Mesodermal cell (in vitro differentiated cells): Measurements from ENCODE around the gene TMEM101.
"Not testable (repeated sequence)": the region's sequence is repeated elsewhere in the genome, so short reads cannot be mapped to it uniquely, and the experiment has no call there.

Experiments
- H3K27ac ChIP-seq: 2 replicates; pipeline ENCODE4 v1.7.0; 2013; ENCODE audit warnings: mild to moderate bottlenecking, low read depth, low read length, moderate library complexity; ENCODE audit not compliant: severe bottlenecking
- H3K36me3 ChIP-seq: 2 replicates; pipeline ENCODE4 v1.7.1; 2013; ENCODE audit warnings: mild to moderate bottlenecking, low read length, moderate library complexity; ENCODE audit not compliant: control insufficient read depth, insufficient read depth
- H3K4me1 ChIP-seq: one replicate; pipeline ENCODE4 v1.7.1; 2013; ENCODE audit warnings: mild to moderate bottlenecking, low read length; ENCODE audit not compliant: insufficient read depth, control insufficient read depth, poor library complexity, severe bottlenecking
- H3K4me3 ChIP-seq: 2 replicates; pipeline ENCODE4 v1.7.0; 2013; ENCODE audit warnings: low read length, control low read depth, mild to moderate bottlenecking; ENCODE audit not compliant: insufficient read depth, poor library complexity, severe bottlenecking; ENCODE audit errors: extremely low read depth
- H3K9me3 ChIP-seq: 2 replicates; pipeline ENCODE4 v1.7.1; 2013; ENCODE audit warnings: mild to moderate bottlenecking, low read length, moderate library complexity; ENCODE audit not compliant: control insufficient read depth
- WGBS, 2 experiments: methylation state at CpG; one replicate each; pipeline ENCODE4 v1.1.5; 2013; ENCODE audit warnings: missing lambda C conversion rate in 2 of 2; ENCODE audit not compliant: insufficient coverage in 2 of 2; 5-methylcytosine and 5-hydroxymethylcytosine counted together

Gene TMEM101

DNA sequence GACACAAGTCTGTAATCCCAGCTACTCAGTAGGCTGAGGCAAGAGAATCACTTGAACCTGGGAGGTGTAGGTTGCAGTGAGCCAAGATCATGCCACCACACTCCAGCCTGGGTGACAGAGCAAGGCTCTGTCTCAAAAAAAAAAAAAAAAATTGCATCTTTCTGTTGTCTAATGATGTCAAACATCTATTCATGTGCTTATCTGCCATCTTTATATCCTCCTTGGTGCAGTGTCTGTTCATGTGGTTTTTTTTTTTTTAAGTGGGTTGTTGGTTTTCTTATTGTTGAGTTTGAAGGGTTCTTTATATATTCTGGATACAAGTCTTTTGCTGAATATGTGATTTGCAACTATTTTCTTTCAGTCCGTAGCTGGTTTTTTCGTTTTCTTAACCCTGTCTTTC is 43.3 kb downstream of the TMEM101 start:
- H3K4me3 ChIP-seq, H3K9me3 ChIP-seq, H3K4me1 ChIP-seq, H3K36me3 ChIP-seq, H3K27ac ChIP-seq: not testable (repeated sequence)
- whole genome bisulfite sequencing, 2 experiments = no CpG with 5 or more reads among the region's 2 CpGs

DNA sequence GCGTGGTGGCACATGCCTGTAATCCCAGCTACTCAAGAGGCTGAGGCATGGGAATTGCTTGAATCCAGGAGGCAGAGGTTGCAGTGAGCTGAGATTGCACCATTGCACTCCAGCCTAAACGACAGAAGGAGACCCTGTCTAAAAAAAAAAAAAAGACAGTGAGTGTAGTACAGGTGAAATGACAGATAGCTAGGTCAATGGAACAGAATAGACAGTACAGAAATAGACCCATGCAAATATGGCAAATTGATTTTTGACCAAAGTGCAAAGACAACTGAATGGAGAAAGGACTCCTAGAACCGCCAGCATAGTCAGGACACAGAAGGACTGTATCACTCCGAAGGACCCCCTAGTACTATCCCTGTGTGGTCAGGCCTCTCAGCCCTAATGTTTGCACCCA is 44.4 kb downstream of the TMEM101 start:
- Histone ChIP-seq H3K4me3 (no peak overlapping the region), H3K27ac (no peak overlapping the region), H3K36me3 (no peaks in the 10 kb centered on the region), H3K4me1 (no peaks in the 10 kb centered on the region), H3K9me3 (no peaks in the 10 kb centered on the region)
- WGBS, 2 experiments = 84 to 92% methylated on average over 2 to 3 of the region's 4 CpGs

DNA sequence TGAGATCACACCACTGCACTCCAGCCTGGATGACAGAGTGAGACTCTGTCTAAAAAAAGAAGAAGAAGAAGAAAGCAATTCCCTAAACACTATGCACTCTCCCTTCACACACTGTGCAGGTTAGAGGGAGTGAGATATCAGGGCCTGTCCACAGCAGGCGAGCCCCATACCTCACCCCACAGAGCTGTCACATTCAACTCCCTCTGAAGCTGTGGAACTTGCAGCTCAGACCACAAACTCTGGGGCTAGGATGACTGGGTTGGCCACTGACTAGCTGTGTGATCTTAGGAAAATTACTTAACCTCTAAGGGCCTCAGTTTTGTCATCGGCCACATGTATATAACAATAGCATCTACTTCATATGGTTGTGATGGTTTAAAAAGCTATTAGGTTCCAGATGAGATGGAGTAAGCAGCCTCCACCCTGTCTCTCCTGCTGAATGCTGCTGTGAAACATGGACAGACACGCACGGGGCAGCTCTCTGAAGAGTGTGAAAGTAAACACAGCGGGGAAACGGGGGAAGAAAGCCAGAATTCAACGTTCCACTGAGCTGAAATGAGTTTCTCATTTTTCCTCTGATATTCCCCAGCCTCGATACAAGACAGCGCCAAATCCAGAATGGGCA is 47.4 kb downstream of the TMEM101 start:
- Histone ChIP-seq H3K4me1 (no peaks in the 10 kb centered on the region), H3K36me3 (no peaks in the 10 kb centered on the region), H3K4me3 (no peak overlapping the region), H3K27ac (no peak overlapping the region), H3K9me3 (no peaks in the 10 kb centered on the region)
- 84 to 93% methylated on average over 3 to 6 of the region's 9 CpGs for WGBS, 2 experiments

DNA sequence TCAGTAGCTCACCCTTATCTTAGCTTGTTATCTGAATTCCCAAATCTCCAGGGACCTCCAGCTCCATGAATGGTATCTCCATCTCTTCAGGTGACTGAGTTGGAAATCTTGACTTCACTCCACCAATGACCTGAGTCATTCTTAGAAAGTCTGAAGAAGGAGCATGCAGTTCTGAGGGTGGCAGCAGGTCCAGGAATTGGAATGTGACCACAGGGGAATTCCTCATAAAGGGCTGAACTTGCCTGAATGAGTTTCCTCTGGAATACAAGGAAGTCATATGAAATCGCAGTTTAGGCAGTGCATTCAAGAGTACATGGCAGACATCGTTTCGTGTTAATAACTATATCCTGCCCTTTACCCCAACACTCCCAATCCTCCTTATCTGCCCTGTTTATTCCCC is 48.5 kb downstream of the TMEM101 start:
- Histone ChIP-seq H3K4me3 (no peak overlapping the region), H3K36me3 (no peaks in the 10 kb centered on the region), H3K9me3 (no peaks in the 10 kb centered on the region), H3K27ac (no peak overlapping the region), H3K4me1 (no peaks in the 10 kb centered on the region)
- WGBS, 2 experiments = 80 to 96% methylated on average over 1 to 3 of the region's 3 CpGs

DNA sequence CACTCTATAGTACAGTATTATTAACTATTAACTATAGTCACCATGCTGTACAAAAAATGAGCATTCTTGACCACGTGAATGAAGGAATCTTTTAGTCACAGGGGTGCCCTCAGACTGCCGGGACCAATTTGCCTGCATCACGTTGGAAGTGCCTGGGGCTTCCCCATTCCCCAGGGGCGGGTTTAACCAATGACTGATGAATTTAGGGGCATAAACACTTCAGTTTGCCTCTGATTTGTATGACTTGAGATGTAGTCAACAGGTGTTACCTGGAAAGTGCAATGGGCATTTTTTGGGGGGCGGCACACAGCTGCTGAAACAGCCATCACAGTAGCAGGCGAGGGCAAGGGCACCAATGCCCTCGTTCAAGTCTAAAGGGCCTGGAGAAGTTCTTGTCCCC is 52.3 kb downstream of the TMEM101 start:
- H3K4me1 ChIP-seq = no peaks in the 10 kb centered on the region
- no peak overlapping the region for H3K4me3 ChIP-seq
- WGBS, 2 experiments = 73 to 77% methylated on average over 7 of the region's 7 CpGs
- no peak overlapping the region for H3K27ac ChIP-seq
- H3K36me3 ChIP-seq = no peaks in the 10 kb centered on the region
- H3K9me3 ChIP-seq = no peaks in the 10 kb centered on the region

DNA sequence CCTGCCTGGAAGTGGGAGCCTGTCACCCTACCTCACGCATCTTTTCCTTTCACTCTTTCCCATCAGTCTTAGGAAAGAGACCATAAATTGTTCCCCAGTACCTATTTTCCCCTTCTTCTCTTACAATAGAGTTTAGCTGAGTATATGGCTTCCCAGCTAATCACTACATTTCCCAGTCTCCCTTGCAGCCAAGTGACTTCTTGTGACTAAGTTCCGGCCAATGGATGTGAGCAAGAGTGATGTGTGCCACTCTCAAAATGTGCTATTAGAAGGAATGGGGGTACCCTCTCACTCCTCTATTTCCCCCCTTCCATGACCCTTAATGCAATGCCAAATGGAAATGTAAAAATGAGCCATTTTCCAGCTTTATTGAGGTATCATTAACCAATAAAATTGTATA is 52.8 kb downstream of the TMEM101 start:
- Histone ChIP-seq H3K4me1 (no peaks in the 10 kb centered on the region), H3K4me3 (no peak overlapping the region), H3K36me3 (no peaks in the 10 kb centered on the region), H3K27ac (no peak overlapping the region), H3K9me3 (no peaks in the 10 kb centered on the region)
- 80 to 100% methylated on average over 1 of the region's 2 CpGs for WGBS, 2 experiments

DNA sequence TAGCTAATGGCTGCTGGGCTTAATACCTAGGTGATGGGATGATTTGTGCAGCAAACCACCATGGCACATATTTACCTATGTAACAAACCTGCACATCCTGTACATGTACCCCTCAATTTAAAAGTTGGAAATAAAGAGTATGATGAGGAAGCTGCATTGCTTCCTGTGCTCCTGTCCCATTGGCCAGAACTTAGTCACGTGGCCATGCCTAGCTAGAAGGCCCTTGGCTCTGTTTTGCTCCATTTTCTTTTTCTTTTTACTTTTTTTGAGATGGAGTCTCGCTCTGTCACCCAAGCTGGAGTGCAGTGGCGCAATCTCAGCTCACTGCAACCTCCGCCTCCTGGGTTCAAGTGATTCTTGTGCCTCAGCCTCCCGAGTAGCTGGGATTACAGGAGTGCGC is 53.5 kb downstream of the TMEM101 start:
- not testable (repeated sequence) for H3K9me3 ChIP-seq, H3K4me3 ChIP-seq, H3K27ac ChIP-seq, H3K4me1 ChIP-seq, H3K36me3 ChIP-seq
- WGBS, 2 experiments = 88 to 93% methylated on average over 6 of the region's 6 CpGs
